CD4-positive, alpha-beta T cell treated with Interleukin-4 for 1 hour (primary cell): ENCODE data around the gene SLC25A38.

Experiments
- DNase-seq, 2 donors: peaks; one replicate each; pipeline ENCODE4 v3.0.0-alpha.2; 2020 to 2022

SLC25A38 gene

GRCh38 chr3:39378088-39378487, 5.1 kb upstream of the SLC25A38 start:
- DNase-seq = peak; percentile 68 to 74

GRCh38 chr3:39378957-39379777, 4.0 kb upstream of the SLC25A38 start:
- DNase-seq = no peak

- DNase-seq = no peak
Measured at GRCh38 chr3:39379778-39380155, 3.4 kb upstream of the SLC25A38 start.

DNA sequence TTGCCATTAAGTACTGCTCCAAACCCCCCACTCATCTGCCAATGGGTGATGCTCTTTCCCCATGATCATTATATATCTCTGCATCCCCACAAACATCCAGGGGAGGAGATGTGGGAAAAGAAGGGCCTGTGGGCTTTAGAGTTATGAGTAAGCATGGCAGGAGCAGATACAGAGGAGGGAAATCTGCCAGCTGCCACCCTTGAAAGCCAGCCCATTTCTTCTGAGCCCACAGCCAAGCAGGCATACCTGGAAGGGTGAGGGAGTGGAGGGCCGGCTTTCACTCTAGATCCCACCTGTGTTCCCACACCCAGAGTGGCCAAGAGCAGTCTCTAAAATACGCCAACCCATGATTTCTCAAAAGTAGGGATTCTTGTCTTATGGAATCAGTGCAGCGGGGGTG, 1.7 kb upstream of the SLC25A38 start:
- DNase-seq = no peak

GRCh38 chr3:39383881-39384664, 903 bp downstream of the SLC25A38 start:
- DNase-seq = peak; percentile 92 to 94

DNA sequence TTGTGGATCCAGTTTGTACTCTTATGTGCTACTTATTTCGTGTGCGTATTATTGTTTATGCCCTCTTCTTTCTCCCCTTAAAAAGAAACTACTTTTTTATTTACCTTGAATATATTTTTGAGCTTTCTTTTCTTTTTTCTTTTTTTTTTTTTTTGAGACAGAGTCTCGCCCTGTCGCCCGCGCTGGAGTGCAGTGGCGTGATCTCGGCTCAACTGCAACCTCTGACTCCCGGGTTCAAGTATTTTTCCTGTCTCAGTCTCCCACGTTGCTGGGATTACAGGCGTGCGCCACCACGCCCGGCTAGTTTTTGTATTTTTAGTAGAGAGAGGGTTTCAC, 1.5 kb downstream of the SLC25A38 start:
- no peak for DNase-seq

DNA sequence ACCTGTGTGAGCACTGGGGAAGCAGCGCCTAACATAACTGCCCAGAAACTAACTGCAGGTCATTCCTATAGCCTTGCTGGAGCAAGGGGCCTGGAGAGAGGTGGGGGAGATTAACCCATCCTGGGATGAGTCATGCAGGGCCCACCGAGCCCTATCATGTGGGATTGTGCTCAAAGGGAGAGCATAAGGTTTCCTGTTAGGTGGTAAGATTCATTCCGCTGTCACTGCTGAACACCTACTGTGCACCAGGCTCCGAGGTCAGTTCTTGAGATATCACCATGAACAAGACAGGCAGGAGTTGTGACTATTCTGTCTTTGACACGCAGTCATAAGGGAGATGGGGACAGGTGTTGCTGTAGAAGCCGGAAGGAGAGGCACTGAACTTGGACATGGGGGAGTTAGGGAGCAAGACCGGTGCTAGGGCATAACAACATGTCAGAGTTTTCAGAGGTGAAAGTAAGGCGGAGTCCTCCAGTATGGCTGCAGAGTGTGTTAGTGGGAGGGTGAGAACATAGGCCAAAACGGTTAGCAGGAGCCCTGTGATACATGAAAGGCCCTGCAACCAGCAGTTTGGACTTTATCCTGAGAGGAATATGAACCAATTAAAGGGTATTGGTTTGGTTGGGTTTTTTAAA, 2.4 kb downstream of the SLC25A38 start:
- no peak for DNase-seq

DNA sequence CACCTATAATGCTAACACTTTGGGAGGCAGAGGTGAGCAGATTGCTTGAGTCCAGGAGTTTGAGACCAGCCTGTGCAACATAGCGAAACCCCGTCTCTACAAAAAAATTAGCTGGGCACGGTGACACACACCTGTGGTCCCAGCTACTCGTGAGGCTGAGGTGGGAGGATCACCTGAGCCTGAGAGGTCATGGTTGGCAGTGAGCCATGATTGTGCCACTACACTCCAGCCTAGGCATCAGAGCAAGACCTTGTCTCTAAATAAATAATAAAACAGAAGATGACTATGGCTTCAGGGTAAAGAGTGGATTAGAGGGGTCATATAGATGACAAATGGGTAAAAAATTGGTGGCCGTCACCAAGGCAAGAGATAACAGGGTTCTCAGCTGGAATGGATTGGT, 3.1 kb downstream of the SLC25A38 start:
- no peak for DNase-seq

GRCh38 chr3:39387411-39387975, 4.3 kb downstream of the SLC25A38 start:
- no peak for DNase-seq

GRCh38 chr3:39388153-39388552, 5.0 kb downstream of the SLC25A38 start:
- DNase-seq = no peak

DNA sequence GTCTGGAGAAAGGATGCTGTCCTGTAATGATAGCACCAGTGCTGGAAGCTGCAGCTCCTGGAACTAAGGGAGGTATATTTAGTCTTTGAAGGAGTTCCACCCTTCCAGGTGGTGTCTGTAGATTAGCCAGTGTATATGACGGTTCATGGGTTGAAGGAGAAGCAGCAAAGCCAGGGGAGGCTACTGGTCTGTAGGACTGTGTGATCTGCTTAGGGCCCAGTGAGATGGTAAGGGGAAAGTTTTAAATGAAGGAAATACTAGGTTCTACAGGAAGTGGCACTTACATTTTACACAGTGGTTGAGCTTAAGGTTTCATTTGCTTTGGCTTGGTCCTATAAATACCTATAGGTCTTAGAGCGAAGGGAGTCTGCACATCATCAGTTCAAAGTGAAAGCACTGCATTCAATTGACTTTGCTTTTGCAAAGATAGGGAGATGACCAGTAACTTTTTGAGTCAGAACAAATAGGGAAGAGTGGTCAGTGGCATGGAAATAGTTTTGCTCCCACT, 5.6 kb downstream of the SLC25A38 start:
- peak in 1 of 2 donors; percentile 36 for DNase-seq

GRCh38 chr3:39390181-39390580, 7.0 kb downstream of the SLC25A38 start:
- DNase-seq = no peak

DNA sequence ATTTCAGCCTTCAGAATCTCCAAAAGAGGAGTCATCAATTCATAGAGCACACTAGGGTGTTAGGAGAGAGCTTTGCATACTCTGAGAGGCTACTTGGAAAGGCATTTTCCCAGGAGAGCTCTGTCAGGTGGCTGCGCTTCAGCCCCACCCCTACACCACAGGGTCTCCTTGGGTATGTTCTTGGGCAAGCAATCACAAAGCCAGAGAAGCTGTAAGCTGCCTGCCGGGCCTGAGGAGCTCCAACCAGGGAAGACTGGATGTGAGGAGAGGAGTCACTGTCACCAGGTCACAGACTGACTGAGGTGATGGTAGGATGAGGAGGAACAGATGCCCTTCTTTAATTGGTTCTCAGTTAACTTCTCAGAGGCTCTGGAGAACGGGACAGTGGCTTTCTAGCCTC, 13.5 kb downstream of the SLC25A38 start:
- DNase-seq = no peak

- DNase-seq = no peak
Measured at GRCh38 chr3:39398700-39399099, 15.5 kb downstream of the SLC25A38 start.

GRCh38 chr3:39401983-39402382, 18.8 kb downstream of the SLC25A38 start:
- no peak for DNase-seq

DNA sequence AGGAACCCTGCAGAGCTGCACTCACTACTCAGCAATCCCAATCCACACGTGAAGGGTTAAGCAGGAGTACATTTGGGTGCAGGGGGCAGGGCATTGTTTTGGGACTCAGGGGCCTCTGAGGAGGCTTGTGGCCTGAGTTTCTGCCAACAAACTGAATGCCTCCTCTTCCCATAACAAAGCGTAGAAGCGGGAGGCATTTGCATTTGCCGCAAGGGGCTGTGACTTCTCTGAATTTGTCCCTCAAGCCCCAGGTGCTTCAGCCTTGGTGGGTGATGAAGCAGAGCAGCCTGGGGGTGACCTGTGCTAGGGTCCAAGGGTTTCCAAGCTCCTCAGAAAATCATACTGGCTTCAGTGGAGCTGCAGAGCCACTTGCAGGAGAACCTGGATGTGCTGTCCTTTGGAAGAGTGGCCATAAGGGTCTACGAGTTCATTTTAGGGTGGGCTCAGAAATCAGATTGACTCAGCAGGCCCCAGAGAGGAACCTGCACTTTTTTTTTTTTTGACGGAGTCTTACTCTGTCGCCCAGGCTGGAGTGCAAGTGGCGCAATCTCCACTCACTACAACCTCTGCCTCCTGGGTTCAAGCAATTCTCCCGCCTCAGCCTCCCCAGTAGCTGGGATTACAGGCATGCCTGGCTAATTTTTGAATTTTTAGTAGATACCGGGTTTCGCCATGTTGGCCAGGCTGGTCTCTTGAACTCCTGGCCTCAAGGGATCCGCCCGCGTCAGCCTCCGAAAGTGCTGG, 21.9 kb downstream of the SLC25A38 start:
- no peak for DNase-seq

- DNase-seq = no peak
Measured at GRCh38 chr3:39405687-39406367, 22.7 kb downstream of the SLC25A38 start.

- peak; percentile 97 for DNase-seq
Measured at GRCh38 chr3:39406368-39407258, 23.4 kb downstream of the SLC25A38 start, which contains the start of gene RPSA. TSS of gene RPSA (plus strand) at chr3:39406720. CDS start at chr3:39407654, 934 bp downstream.

GRCh38 chr3:39407259-39407629, 24.1 kb downstream of the SLC25A38 start:
- DNase-seq = no peak

DNA sequence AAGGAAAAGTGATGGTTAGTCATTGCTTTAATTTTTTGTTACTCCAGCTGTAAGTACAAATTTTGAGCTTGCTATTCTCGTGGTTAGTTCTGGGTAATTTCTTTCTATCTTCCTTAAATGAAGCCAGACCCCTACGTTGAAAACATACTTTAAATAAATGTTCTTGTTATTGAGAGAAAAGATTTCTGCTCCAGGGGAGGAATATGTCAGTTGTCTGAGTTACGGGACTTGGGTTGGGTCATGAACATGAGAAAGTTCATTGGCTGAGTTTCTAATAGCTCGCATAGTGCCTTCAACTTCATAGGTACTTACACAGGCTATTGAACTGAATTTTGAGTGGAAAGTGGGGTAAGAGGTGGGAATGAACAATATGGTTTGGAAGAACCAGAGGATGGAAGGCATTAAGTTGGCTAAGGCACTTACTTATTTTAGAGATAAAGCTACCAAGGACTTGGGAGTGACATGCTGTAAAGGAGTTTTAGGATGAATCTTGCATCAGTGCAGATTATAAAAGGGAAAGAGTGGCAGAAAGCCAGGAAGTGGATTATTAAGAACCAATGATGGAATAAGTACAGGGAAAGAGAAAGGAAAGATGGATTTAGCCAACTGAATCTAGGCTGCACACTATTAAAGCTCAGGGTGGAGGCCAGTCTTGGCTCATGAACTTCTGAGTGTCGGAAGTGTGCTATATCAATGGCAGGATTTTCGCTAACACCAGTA, 24.8 kb downstream of the SLC25A38 start:
- DNase-seq = no peak
